A673 (cell line): ENCODE data around the gene TMEM263.

Source experiments
- CTCF ChIP-seq: fragments of 300-800, 200-600 bp; sonication (generic); conservative IDR thresholded peaks from 2 replicates; pipeline ENCODE4 v1.5.1; 2017; ENCODE audit warnings: low read depth, mild to moderate bottlenecking, antibody characterized with exemption, low read length, moderate library complexity, mixed read lengths
- EZH2 ChIP-seq: fragments of 200-600 bp; sonication (generic); IDR thresholded peaks from 2 replicates; pipeline ENCODE4 v1.6.1; 2017; ENCODE audit warnings: borderline replicate concordance, low read depth, mild to moderate bottlenecking, mixed read lengths, antibody characterized with exemption, low read length; ENCODE audit not compliant: poor library complexity, severe bottlenecking

- TF ChIP-seq EZH2, result no peak
- 0 out of 2 replicates have a peak, but pooled peaks have one; percentile 16 for TF ChIP-seq CTCF
Observed at GRCh38 chr12:106907411-106907810, 48.3 kb upstream of the TMEM263 start.
